DMS53 treated with DMSO at 0.1 percent for 48 hours (cell line): Measurements from ENCODE around the gene GNA12.

Experiments used
- DNase-seq: peaks from one replicate; lab custom pipeline; 2025; ENCODE audit not compliant: unreplicated experiment; lab: John Stamatoyannopoulos, UW

Gene GNA12

DNA sequence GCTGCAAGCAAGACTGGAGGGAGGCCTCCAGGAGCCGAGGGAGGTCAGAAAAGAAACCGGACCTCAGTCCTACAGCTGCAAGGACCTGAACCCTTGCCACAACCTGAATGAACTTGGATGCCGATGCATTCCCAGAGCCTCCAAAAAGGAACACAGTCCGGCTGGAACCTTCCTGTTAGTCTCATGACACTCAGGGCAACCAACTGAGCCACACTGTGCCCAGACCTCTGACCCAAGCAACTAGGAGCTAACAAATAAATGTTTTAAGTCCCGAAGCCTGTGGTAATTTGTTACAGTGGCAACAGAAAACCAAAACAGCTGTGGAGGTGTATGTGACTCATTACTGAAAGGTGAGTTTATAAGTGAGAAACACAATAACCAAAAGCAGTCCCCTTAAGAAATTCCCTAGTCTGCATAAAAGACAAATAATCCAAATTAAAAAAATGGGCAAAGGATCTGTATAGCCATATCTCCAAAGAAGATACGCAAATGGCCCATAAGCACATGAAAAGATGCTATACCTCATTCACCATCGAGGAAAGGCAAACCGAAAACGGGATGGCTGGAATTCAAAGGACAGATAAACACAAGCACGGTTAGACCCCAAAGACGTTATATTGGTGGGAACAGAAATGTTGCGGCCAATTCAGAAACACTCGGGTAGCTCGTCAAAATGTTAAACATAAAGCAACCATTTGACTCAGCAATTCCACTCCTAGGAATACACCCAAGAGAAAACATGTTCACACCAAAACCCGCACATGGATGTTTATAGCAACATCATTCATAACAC is 24.8 kb downstream of the GNA12 start:
- DNase-seq: no peak

DNA sequence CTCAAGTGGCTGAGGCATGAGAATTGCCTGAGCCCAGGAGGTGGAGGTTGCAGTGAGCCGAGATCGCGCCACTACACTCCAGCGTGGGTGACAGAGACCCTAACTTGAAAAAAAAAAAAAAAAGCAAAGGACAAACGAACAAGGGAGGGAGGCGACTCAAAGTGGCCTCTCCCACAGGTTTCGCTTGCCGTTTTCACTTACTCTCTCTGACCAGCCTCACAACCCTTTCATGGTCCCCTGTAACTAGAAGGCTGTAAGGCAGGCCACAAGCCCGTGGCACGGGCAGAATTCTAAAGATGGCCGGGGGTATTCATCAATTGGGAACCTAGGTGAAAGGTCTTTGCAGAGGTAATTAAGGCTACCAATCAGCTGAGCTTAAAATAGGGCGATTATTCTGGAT is 25.5 kb downstream of the GNA12 start:
- DNase-seq: no peak

DNA sequence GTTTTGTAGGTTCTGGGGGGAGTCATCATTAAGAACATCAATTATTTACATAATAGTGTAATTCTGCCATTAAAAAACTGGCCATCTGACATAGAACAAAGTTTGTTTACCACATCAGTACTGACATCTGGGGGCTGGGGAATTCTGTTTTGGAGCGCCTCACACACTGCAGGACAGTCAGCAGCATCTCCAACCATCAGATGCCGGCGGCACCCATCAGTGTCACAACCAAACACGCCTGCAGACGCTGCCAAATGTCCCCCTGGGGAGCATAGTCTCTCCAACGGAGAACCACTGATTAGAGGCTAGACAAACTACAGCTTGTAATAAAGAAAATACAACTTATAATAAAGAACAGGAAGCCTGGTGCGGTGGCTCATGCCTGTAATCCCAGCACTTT is 26.0 kb downstream of the GNA12 start:
- DNase-seq: no peak

DNA sequence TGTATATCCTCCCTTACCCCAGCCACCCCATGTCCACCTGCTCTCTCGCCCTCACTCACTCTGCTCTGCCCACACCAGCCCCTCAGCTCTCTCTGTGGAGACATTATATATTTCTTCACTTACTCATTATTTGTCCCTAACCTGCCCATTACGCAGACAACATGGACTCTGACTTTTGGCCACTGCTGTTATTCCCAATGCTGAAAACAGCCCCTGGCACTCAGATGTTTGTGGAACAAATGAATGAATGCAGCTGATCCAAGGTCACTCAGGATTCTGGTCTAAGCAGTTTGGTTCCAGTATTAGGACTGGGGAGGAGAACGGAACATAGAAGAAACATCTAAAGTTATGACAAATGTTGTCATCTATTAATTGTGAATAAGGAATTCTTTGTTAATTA is 26.7 kb downstream of the GNA12 start:
- DNase-seq: no peak

DNA sequence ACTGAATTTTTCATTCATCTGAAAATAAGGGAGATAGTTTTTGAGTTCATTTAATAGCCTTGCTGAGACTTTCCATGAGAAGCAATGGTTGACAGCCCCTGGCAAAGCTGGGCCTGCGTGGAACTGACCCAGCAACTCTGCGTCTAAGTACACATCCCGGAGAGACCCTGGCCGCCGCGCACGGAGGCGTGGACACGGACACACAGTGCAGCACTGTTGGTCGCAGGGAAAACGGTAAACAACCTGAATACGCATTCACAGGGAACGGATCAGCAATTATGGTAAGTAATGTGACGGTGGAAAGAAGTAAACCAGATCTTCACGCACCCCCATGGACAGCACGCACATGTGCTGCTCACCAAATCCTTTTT is 28.2 kb downstream of the GNA12 start:
- DNase-seq: no peak

DNA sequence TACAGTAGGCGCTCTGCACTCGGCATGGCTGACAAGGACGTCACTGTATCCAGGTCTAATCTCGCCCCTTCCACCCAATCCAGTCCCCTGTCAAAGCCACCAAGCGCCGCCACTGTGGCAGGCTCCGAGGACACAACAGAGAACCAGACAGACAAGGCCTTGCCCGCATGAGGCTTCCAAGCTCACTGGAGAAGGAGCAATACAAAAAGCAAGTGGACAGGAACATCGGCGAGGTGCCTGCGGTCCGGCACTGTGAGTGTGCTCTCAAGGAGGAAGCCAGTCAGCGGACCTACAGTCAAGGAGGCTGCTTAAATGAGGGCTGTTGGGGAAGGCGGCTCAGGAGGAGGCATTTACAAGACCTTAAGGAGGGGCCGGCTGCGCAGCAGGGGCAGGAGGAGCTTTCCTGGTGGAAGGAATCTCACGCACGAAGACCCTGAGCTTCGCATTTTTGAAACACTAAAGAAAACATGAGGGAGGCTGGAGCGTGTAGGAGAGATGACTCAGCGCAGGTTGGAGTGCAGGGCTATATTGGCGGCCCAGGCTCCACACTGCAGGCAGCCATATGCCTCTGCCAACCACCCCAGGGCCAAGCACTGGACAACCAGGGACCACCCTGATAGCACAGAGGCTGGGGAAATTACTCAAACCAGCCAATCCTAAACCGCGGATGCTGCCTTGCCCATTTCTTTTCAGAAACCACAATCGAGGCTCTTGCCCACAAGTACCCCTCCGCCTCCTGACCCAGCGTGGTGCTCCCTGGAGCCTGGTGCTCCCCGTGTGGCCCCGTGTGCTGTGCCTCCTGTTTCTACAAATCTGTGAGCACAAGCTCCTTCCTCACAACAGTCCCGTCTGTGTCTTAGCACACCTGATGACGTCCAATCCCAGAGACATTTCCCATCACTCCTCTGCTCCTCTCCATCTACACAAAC is 28.9 kb downstream of the GNA12 start:
- no peak for DNase-seq

DNA sequence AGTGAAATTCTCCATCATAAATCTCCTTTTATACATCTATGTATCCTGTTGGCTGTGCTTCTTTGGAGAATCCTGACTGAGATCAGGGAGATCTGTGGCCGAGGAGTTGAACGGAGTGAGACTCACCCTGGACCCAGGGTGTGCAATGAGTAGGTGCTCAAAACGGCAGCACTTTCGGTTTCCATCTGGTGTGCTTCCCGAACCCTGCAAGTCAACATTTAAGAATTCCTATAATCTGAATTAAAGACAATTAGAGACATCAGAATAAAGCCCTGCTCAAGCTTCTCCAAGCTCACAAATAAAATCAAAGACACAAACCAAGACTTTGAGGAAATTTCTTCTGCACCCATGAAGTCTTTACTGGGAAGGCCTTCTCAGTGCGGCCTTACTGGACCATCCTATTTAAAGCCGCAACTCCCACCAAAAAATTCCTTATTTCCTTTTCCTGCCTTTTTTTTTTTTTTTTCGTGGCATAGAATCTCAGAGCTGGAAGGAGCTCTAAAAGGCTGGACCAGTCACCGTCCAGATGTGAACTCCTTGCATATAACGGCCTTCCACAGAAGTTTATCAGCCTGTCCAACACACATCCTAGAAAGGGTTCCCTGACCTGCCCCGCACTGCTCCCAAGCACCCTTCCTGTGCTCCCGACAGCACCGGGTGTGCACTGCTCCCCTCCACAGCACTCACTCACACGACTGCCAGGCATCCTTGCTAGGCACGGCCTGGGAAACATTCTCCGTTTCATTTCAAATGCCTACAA is 29.7 kb downstream of the GNA12 start:
- DNase-seq: no peak

DNA sequence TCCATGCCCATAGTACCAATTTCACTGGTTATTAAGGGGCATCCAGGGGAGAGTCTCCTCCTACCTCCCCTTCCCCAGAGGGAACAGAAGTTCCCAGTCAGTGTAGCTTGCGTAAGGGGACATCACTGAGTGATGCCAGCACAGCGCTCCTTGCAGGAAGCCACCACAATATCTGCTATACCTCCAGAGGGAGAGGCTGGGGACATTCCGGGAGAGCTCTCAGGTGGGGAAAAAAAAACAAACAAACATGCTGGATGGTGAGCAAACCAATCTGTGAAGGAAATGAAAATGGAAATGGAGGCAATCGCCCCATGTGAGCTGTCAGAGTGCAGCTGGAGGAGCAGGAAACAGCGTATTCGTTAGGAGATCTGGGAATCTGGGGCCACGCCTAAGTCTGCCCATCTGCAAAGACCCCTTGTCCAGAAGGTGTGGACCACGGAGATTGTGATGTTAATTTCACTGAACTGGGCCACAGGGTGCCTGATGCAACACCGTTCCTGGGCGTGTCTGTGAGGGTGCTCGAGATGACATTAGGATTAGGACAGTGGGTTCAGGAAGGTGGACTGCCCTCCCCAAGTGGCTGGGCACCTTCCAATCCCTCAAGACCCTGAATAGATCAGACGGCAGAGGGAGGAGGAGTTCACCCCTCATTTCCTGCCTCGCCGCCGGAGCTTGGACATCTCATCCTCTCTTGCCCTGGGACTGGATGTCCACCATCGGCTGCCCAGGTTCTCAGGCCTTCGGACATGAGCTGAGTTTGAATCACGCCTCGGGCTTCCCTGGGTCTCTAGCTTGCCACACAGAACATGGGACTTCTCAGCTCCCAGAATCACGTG is 30.5 kb downstream of the GNA12 start:
- no peak for DNase-seq

DNA sequence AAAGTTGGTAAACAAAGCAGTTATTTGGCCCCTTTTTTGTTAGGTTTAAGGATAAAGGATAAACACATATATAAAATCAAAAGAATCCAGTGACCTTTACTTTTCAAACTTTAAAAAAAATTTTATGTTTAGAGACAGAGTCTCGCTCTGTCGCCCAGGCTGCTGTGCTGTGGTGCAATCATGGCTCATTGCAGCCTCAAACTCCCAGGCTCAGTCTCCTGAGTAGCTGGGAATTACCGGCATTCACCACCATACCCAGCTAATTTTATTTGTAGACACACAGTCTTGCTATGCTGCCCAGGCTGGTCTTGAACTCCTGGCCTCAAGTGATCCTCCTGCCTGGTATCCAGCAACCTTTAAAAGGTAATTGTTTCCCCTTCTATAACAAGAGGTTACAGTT is 31.3 kb downstream of the GNA12 start:
- DNase-seq: no peak

DNA sequence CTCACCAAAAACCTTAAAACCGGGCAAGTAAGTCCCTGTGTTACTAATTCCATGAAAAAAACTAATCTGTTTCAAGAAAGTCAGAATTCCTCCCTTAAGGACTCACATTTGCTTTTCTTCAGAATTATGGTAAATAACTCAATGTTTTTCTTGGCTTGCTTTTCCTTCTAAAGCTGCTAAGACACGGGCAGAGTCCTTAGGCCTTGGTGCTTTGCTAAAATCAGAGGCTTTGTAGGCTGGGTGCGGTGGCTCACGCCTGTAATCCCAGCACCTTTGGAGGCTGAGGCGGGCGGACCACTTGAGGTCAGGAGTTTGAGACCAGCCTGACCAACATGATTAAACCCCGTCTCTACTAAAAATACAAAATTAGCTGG is 32.0 kb downstream of the GNA12 start:
- no peak for DNase-seq

DNA sequence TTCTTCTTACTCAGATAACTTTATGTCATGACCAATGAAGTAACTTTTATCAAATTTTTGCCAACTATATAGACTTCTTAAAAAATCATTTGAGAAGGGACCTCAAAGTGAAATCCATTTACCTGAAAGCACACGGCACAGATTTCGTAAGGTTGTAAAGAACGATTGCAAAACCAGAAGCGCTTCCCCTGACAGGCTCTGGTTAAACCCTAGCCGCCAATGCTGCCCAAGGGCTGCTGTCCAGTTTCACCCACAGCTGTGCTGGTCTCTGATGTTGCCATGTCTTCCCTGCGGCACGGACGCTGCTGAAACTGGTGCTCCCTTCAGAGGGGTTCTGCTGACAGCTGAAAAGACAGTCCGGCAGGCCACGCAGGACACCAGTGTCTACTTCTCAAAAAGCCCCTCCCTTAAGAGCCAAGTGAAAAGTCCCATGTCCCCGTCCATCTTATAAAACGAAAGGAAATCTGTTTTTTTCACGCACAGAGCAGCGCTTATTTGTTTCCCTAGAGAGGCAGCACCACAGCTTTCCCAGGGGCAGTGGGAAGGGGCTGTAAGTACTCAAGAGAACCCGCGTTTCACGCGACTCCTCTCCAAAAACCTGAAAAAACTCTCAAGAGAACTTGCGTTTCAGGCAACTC is 32.5 kb downstream of the GNA12 start:
- no peak for DNase-seq

DNA sequence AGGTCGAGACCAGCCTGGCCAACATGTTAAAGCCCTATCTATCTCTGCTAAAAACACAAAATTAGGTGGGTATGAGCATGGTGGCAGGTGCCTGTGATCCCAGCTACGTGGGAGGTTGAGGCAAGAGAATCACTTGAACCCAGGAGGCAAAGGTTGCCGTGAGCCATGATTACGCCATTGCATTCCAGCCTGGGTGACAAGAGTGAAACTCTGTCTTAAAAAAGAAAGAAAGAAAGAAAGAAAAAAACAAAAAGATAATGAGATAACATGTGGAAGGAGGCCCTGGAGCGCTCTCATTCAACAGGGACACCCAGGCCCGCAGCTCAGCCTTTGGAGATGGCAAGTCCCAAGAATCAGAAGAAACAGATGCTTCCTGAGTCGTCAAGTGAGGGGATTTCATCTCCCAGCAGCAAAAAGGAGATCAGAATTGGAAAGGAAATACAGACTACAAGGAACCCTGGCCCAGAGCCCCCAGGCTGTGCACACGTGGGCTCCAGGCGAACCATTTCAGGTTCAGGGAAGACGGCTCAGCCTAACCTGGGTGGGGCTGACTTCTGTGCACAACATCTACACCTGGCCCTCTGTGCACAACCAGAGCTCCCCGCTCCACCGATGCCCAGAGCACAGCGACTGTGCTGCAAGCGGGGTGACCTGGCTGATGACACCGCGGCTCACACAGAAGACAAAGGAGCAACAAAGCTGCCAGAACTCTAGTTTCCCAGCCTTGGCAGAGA is 33.3 kb downstream of the GNA12 start:
- no peak for DNase-seq

DNA sequence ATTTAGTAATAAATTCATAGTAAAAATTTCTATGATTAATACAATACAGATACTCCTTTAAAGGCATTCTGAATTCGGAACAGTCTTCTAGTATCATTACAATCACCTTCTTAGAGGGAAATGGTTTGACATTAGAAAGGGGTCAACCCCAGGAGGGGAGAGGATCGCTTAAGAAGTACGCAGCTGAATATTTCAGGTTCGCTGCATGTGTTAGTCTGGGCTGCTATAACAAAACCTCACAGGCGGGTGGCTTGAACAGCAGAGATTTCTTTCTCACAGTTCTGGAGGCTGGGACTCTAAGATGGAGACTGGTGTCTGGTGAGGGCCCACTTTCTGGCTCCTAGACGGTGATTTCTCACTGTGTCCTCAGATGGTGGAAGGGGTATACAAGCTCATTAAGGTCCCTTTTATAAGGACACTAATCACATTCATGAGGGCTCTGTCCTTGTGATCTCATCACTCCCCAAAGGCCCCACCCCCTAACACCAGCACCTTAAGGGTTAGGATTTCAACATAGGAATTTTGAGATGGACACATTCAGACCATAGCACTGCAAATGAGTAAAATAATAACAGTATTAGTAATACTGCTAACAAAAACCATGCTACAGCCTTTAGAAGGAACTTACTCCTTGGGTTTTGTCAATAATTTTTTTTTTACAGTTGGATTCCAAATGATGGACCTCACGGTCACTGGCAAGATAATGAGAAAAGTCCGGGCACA is 34.0 kb downstream of the GNA12 start:
- no peak for DNase-seq

DNA sequence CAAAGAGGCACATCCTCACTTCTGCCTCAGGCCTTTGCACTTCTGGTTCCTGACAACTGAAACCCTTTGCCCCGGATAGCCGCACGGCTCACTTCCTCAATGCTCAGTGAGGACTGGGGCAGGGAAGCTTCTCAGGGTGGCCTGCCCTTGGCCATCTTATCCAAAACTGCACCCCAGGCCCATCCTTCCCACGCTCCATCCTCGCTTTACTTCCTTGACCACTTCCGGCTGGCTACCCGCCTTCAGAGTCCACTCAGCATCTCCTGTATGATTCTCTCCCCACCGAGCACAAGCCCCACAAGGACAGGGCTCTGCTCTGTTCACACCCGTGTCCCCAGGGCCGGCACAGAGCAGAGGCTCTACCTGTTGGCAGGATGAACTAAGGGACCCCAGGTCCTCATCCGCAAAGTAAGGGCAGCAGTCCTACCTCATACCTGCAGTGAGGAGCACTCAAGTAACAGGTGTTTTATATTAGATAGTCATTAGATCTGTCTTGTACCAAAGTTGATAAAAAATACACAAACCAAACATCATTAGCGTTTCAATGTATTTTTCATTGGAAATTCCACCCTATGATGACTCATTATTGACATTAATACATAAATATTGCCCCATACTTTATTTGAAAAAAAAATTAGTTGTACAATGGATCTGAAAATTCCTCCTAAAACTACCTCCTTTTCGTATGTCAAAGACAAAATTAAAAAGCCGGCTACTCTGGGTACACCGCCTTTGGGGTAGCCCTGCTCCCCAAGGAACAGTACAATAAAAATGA is 35.0 kb downstream of the GNA12 start:
- DNase-seq: no peak

DNA sequence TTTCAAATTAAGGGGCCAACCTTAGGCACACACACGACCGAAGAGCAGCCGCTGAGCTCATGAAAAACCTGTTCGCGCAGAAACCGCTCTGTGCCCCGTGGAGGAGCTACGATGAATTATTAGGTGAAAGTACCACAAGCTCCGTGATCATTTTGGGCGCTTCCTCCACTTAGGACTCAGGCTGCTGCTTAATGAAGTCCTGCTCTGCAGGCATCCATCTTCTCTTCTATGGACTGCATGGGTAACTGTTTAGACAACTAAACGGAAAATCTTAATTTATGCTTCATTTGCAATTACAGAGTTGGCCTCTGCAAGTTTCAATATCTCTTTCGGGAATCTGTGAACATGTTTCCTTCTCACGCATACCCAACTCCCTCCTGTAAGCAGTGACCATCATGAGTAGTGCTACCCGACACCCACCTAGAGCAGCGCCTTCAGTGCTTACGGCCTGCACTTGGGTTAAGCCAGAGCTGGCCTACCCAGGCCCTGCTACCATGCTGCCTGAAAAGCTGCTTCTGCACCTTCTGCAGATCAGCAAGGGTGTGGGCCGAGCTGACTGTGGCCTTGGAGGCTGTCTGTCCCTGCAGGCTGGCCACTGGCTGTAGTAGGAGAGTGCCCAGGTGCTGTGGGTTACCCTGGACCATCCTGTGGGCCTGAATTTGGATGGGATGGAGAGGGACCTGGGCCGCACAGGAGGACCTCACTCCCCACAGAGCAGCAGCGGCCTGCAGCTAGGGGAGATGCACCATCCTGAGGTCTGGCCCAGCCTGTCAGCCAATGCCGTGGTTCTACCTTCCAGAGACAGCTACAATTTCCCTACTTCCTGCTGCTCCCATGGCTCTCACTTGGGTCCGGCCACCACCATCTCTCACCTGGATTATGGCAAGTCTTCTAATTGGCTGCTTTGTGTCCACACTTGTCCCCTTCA is 36.0 kb downstream of the GNA12 start:
- no peak for DNase-seq

DNA sequence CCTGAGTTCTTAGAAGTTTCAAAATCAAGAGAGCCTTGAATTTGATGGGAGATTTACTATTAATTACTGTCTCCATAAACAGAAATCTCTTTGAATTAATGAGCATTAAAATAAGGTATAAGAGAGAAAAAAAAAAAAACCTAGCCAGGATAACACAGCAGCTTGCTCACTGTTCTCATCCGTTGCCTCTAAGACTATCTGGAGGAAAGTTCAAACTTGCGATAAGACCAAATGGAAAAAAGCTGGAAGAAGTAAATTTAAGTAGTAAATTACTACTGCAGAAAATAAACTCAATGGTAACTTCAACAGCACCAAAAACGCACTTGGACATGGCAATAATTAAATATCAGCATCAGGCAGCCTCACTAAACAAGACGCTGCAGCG is 36.7 kb downstream of the GNA12 start:
- no peak for DNase-seq

DNA sequence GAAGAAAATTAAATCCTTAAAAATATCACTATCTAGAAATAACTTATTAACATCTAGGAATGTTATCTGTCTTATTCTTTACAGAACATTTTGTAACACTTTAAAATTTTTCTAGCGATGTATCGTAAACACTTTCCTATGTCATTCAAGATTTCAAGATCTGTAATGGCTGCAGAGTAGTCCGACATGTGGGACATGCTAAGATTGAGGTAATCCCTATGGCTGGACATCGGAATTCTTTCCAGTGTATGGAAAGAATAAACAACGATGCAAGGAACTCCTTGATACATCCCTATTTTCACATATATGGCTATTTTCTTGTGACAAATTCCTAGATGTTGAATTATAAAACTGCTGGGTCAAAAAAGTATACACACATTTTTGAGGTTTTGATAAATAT is 37.5 kb downstream of the GNA12 start:
- no peak for DNase-seq
